Heart right ventricle (tissue), 16 donors: ENCODE results near the gene MXD4. TPM values are rescaled to one million over a fixed set of nuclear protein-coding genes. Genes with fewer than 3 reads are reported as not detected.

Source experiments
- ATAC-seq, 8 donors: fragments of 200-7000 bp; cut with Tn5 transposase; one replicate each; pipeline ENCODE4 v1.9.1; 2020; ENCODE audit warnings: mild to moderate bottlenecking in 8 of 8, moderate library complexity in 8 of 8, moderate number of reproducible peaks in 1 of 8
- DNase-seq, 2 donors: peaks; one replicate each; pipeline ENCODE4 v3.0.0-alpha.2; 2020
- H3K27ac ChIP-seq, 10 donors: fragments of 200-600 bp; sonication (generic) in 2 of 10; one replicate each; pipeline versions ENCODE4 v1.5.0 to v1.8.0; 2020 to 2022; ENCODE audit warnings: mild to moderate bottlenecking in 3 of 10
- H3K27me3 ChIP-seq, 7 donors: fragments of 200-600 bp; one replicate each; pipeline ENCODE4 v1.8.0; 2021 to 2022; ENCODE audit warnings: mild to moderate bottlenecking in 2 of 7
- H3K36me3 ChIP-seq, 9 donors: fragments of 200-600 bp; sonication (generic) in 1 of 9; one replicate each; pipeline versions ENCODE4 v1.5.0 to v1.8.0; 2020 to 2022; ENCODE audit warnings: mild to moderate bottlenecking in 2 of 9
- H3K4me1 ChIP-seq, 9 donors: fragments of 200-600 bp; sonication (generic) in 1 of 9; one replicate each; pipeline versions ENCODE4 v1.5.0 to v1.8.0; 2020 to 2022; ENCODE audit warnings: mild to moderate bottlenecking in 4 of 9
- H3K4me3 ChIP-seq, 10 donors: fragments of 200-600 bp; sonication (generic) in 2 of 10; one replicate each; pipeline versions ENCODE4 v1.5.0 to v1.8.0; 2020 to 2022; ENCODE audit warnings: mild to moderate bottlenecking in 7 of 10, moderate library complexity in 2 of 10
- H3K9me3 ChIP-seq, 11 donors: fragments of 200-600 bp in 10 of 11; sonication (generic) in 2 of 11; one replicate each; pipeline versions ENCODE4 v1.5.0 to v1.8.0; 2013 to 2022; ENCODE audit warnings: mild to moderate bottlenecking in 2 of 11, control low read depth in 1 of 11, moderate library complexity in 1 of 11
- WGBS, 2 donors: extraction: QIAGEN DNeasy Blood & Tissue Kit; methylation state at CpG; one replicate each; pipeline ENCODE4 v1.1.7; 2013; ENCODE audit warnings: inconsistent platforms in 1 of 2; 5-methylcytosine and 5-hydroxymethylcytosine counted together
- intact Hi-C, 10 donors: fragments of 100-400 bp; cut with DNase I; formaldehyde crosslinking; loops; one replicate each; pipeline versions ENCODE4 v1.11.1 to v1.14.2; 2022
- polyA plus RNA-seq, 2 donors: library from polyadenylated mRNA; stranded (reverse); fragments of 200-250 nt; gene quantifications; one replicate each; pipeline ENCODE4 v1.2.3, GENCODE V29; 2013
- total RNA-seq, 10 donors: library from RNA; stranded (reverse); fragmentation: NEBNext Ultra II Directional in 3 of 10; extraction: Animal tissue kit (Norgen Biotek cat#: 25700) in 3 of 10; gene quantifications; one replicate each; pipeline versions ENCODE4 v1.2.1 to v1.2.4, GENCODE V29; 2021 to 2023
- TF ChIP-seq, protein P1 (sequence below), 9 donors: fragments of 200-600 bp; sonication (generic) in 2 of 9; IDR thresholded peaks; one replicate each; pipeline versions ENCODE4 v1.5.0 to v1.8.0; 2021 to 2022; ENCODE audit warnings: antibody characterized with exemption in 9 of 9, mild to moderate bottlenecking in 5 of 9, moderate library complexity in 1 of 9
- donor health status: Arrhythmogenic right ventricular cardiomyopathy.
- donor health status: ischemic (EF 13 %, LVEDD 7.1; RV severe dilation, severe dysfunction).
- donor health status: healthy with polysubstance abuse.
- donor health status: DM: no; HTN: yes; CAD: no.
- donor health status: DM: no; HTN: no; CAD: no.
- donor health status: ischemic (EF 25% LVEDD 6.9; RV normal size, moderate dysfunction).
- donor health status: ischemic (EF 25% LVEDD 5.7; RV mildly dilated, moderate dysfunction).
- donor health status: healthy.
- donor health status: DM: yes; HTN: yes; CAD: no.
- donor health status: Ischemic cardiomyopathy.
- donor health status: ischemic (EF 35%, LVEDD 5.7; RV mildly dilated, moderate dysfunction).
- donor health status: nonischemic (EF 11% LVEDD 7.7; RV severe dilation, severe dysfunction).
- donor health status: DM: yes; HTN: yes; CAD: no.
- donor health status: PGD.
- donor health status: ischemic (EF 29% LVEDD 5.4; RV normal size, mild dysfunction).
- donor health status: nonischemic (EF 23%, LVEDD 6.1; RV moderate dilation, normal function).

Gene MXD4
- total and polyA plus RNA-seq, 12 donors, result 19.1 to 82.2 (median 28.2) TPM

DNA sequence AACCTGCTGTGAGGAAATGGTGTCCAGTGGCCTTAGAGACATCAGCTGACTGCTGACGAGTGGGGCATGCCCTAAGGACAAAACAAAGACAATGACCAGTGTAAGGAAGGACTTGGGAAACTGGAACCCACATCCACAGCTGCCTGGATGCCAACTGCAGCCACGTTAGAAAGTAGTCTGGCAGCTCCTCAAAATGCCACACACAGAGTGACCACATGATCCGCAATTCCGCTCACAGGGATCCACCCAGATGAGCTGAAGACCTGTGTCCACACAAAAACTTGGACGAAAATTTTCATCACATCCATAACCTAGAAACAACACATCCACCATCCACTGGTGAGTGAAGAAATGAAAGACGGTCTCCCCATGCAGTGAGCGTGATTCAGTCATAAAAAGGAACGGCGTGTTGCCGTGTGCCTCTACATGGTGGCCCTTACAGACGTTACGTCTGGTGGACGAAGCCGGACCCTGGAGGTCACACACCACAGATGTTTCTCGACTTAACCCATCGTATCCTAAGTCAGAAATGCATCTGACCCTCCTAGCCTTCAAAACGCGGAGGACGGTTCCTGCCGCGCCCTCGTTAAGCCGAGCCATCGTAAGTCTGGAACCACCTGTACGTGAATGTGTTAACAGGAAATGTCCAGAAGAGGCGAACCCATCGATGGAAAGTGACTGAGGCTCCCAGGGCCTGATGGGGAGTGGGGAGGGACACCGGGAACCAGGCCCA, 40.6 kb upstream of the MXD4 start:
- Histone ChIP-seq H3K27me3 (no peaks in the 10 kb centered on the region), H3K9me3 (peaks cover 0 to 19% (median 6%) of the 10 kb centered on the region in 11 donors), H3K36me3 (peaks cover 0 to 7% (median 0%) of the 10 kb centered on the region in 9 donors), H3K4me1 (no peaks in the 10 kb centered on the region), H3K4me3 (no peak overlapping the region), H3K27ac (no peak overlapping the region)
- DNase-seq (no peak), ATAC-seq (no peak)
- intact Hi-C loops, result no loop called here
- WGBS, 2 donors, result 92 to 94% methylated on average over 28 of the region's 28 CpGs
- TF ChIP-seq, protein P1, sequence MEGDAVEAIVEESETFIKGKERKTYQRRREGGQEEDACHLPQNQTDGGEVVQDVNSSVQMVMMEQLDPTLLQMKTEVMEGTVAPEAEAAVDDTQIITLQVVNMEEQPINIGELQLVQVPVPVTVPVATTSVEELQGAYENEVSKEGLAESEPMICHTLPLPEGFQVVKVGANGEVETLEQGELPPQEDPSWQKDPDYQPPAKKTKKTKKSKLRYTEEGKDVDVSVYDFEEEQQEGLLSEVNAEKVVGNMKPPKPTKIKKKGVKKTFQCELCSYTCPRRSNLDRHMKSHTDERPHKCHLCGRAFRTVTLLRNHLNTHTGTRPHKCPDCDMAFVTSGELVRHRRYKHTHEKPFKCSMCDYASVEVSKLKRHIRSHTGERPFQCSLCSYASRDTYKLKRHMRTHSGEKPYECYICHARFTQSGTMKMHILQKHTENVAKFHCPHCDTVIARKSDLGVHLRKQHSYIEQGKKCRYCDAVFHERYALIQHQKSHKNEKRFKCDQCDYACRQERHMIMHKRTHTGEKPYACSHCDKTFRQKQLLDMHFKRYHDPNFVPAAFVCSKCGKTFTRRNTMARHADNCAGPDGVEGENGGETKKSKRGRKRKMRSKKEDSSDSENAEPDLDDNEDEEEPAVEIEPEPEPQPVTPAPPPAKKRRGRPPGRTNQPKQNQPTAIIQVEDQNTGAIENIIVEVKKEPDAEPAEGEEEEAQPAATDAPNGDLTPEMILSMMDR (IDR thresholded peaks at IDR 0.05), result no peak

GRCh38 chr4:2301806-2302205, 39.9 kb upstream of the MXD4 start:
- Histone ChIP-seq H3K9me3 (peaks cover 0 to 12% (median 5%) of the 10 kb centered on the region in 11 donors), H3K4me1 (no peaks in the 10 kb centered on the region), H3K36me3 (peaks cover 0 to 7% (median 0%) of the 10 kb centered on the region in 9 donors), H3K27me3 (no peaks in the 10 kb centered on the region), H3K4me3 (no peak overlapping the region), H3K27ac (no peak overlapping the region)
- TF ChIP-seq, protein P1 (IDR thresholded peaks at IDR 0.05), result no peak
- ATAC-seq, result peak in 2 of 8 donors; percentile 16 to 42
- DNase-seq, result peak in 1 of 2 donors; percentile 51
- intact Hi-C loops, result no loop called here
- 81 to 89% methylated on average over 19 of the region's 19 CpGs for WGBS, 2 donors

DNA sequence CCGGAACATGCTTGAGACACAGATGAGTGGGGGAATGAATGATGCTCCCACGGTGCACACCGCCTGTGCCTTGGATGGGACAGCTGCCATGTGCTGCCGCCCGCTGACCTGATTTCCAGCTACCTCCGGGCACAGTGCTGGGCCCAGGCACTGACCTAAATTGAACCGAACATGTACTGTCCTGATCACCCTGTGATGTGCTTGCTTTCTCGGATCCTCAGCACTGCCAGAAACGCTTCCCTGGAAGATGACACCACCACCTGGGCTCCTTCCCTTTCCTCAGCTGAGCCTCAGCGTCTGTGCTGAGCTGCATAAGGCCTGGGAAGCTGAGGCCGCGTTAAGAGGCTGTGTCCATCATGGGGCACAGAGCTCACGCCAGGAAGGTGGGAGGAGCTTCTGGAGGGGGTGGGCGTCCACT, 39.3 kb upstream of the MXD4 start:
- 89 to 90% methylated on average over 14 of the region's 14 CpGs for WGBS, 2 donors
- intact Hi-C loops, result no loop called here
- peaks cover 0 to 9% (median 4%) of the 10 kb centered on the region in 11 donors for H3K9me3 ChIP-seq
- H3K27me3 ChIP-seq, result no peaks in the 10 kb centered on the region
- no peak for DNase-seq
- peaks cover 0 to 6% (median 0%) of the 10 kb centered on the region in 9 donors for H3K4me1 ChIP-seq
- H3K36me3 ChIP-seq, result peaks cover 0 to 7% (median 0%) of the 10 kb centered on the region in 9 donors
- TF ChIP-seq, protein P1 (IDR thresholded peaks at IDR 0.05), result no peak
- ATAC-seq, result no peak
- H3K27ac ChIP-seq, result no peak overlapping the region
- H3K4me3 ChIP-seq, result no peak overlapping the region

- H3K36me3 ChIP-seq, result peaks cover 0 to 7% (median 0%) of the 10 kb centered on the region in 9 donors
- intact Hi-C loops, result no loop called here
- TF ChIP-seq, protein P1 (IDR thresholded peaks at IDR 0.05), result no peak
- ATAC-seq (no peak), DNase-seq (no peak)
- H3K27ac ChIP-seq, result no peak overlapping the region
- H3K9me3 ChIP-seq, result peaks cover 0 to 9% (median 4%) of the 10 kb centered on the region in 11 donors
- peaks cover 0 to 9% (median 0%) of the 10 kb centered on the region in 9 donors for H3K4me1 ChIP-seq
- 83 to 86% methylated on average over 37 of the region's 37 CpGs for WGBS, 2 donors
- H3K27me3 ChIP-seq, result no peaks in the 10 kb centered on the region
- H3K4me3 ChIP-seq, result no peak overlapping the region
Observed at GRCh38 chr4:2300431-2301224, 38.7 kb upstream of the MXD4 start.
